ENCODE results near the gene OSBPL2. TPM values are rescaled to one million over a fixed set of nuclear protein-coding genes. Genes with fewer than 3 reads are reported as not detected.

Gene OSBPL2
- total RNA-seq, 2 donors from 2014 or later = 46.7 to 50.3 TPM

GRCh38 chr20:62195075-62195405, 43.3 kb upstream of the OSBPL2 start:
- Histone ChIP-seq H3K27me3 (ENCODE audit: control insufficient read depth, insufficient read depth, low read length, poor library complexity, severe bottlenecking) (no peaks in the 10 kb centered on the region), H3K9ac (ENCODE audit: extremely low read depth, low read length, poor library complexity, severe bottlenecking) (no peak overlapping the region), H3K27ac (ENCODE audit: low read depth, low read length) (no peak overlapping the region), H3K4me3 (ENCODE audit: low read length) (no peak overlapping the region), H3K9me3 (ENCODE audit: control insufficient read depth, low read length) (no peaks in the 10 kb centered on the region), H3K4me1 (ENCODE audit: control insufficient read depth, insufficient read depth, low read length) (no peaks in the 10 kb centered on the region), H3K36me3 (ENCODE audit: control insufficient read depth, insufficient read depth, low read length) (peaks cover 42% of the 10 kb centered on the region)
- no peak overlapping the region for H3K27ac Mint-ChIP-seq
- H3K36me3 Mint-ChIP-seq (ENCODE audit: low read depth) = peaks cover 30% of the 10 kb centered on the region
- TF ChIP-seq, protein P1, sequence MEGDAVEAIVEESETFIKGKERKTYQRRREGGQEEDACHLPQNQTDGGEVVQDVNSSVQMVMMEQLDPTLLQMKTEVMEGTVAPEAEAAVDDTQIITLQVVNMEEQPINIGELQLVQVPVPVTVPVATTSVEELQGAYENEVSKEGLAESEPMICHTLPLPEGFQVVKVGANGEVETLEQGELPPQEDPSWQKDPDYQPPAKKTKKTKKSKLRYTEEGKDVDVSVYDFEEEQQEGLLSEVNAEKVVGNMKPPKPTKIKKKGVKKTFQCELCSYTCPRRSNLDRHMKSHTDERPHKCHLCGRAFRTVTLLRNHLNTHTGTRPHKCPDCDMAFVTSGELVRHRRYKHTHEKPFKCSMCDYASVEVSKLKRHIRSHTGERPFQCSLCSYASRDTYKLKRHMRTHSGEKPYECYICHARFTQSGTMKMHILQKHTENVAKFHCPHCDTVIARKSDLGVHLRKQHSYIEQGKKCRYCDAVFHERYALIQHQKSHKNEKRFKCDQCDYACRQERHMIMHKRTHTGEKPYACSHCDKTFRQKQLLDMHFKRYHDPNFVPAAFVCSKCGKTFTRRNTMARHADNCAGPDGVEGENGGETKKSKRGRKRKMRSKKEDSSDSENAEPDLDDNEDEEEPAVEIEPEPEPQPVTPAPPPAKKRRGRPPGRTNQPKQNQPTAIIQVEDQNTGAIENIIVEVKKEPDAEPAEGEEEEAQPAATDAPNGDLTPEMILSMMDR (conservative IDR thresholded peaks at IDR 0.05) = no peak
- H3K27me3 Mint-ChIP-seq (ENCODE audit: insufficient read depth) = no peaks in the 10 kb centered on the region
- 82 to 90% methylated on average over 6 to 8 of the region's 8 CpGs for WGBS, 2 experiments (ENCODE audit: insufficient coverage in 1 of 2, insufficient read length in 1 of 2)
- H3K4me1 Mint-ChIP-seq = no peaks in the 10 kb centered on the region
- no peak overlapping the region for H3K4me3 Mint-ChIP-seq
- no peak for DNase-seq
- H3K9me3 Mint-ChIP-seq = no peaks in the 10 kb centered on the region

GRCh38 chr20:62195736-62196135, 42.6 kb upstream of the OSBPL2 start:
- 96 to 97% methylated on average over 8 to 10 of the region's 10 CpGs for WGBS, 2 experiments (ENCODE audit: insufficient coverage in 1 of 2, insufficient read length in 1 of 2)
- Histone ChIP-seq H3K27me3 (ENCODE audit: control insufficient read depth, insufficient read depth, low read length, poor library complexity, severe bottlenecking) (no peaks in the 10 kb centered on the region), H3K27ac (ENCODE audit: low read depth, low read length) (no peak overlapping the region), H3K4me3 (ENCODE audit: low read length) (no peak overlapping the region), H3K9ac (ENCODE audit: extremely low read depth, low read length, poor library complexity, severe bottlenecking) (no peak overlapping the region), H3K9me3 (ENCODE audit: control insufficient read depth, low read length) (no peaks in the 10 kb centered on the region), H3K4me1 (ENCODE audit: control insufficient read depth, insufficient read depth, low read length) (no peaks in the 10 kb centered on the region), H3K36me3 (ENCODE audit: control insufficient read depth, insufficient read depth, low read length) (peaks cover 46% of the 10 kb centered on the region)
- Mint-ChIP-seq H3K4me1 (no peaks in the 10 kb centered on the region), H3K27ac (no peak overlapping the region), H3K36me3 (ENCODE audit: low read depth) (peaks cover 35% of the 10 kb centered on the region), H3K9me3 (no peaks in the 10 kb centered on the region), H3K4me3 (no peak overlapping the region), H3K27me3 (ENCODE audit: insufficient read depth) (no peaks in the 10 kb centered on the region)
- TF ChIP-seq, protein P1 (conservative IDR thresholded peaks at IDR 0.05) = no peak
- no peak for DNase-seq

DNA sequence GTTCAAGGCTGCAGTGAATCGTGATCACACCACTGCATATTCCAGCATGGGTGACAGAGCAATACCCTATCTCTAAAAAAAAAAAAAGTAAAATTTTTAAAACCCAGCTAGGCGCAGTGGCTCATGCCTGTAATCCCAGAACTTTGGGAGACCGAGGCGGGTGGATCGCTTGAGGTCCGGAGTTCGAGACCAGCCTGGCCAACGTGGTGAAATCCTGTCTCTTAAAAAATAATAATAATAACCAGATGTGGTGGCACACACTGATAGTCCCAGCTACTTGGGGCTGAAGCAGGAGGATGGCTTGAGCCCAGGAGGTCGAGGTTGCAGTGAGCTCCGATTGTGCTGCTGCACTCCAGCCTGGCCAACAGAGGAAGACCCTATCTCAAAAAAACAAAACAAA, 42.0 kb upstream of the OSBPL2 start:
- Mint-ChIP-seq H3K9me3 (no peaks in the 10 kb centered on the region), H3K36me3 (ENCODE audit: low read depth) (peaks cover 40% of the 10 kb centered on the region), H3K4me3 (no peak overlapping the region), H3K4me1 (no peaks in the 10 kb centered on the region), H3K27me3 (ENCODE audit: insufficient read depth) (no peaks in the 10 kb centered on the region), H3K27ac (no peak overlapping the region)
- no peaks in the 10 kb centered on the region for H3K4me1 ChIP-seq (ENCODE audit: control insufficient read depth, insufficient read depth, low read length)
- H3K9me3 ChIP-seq (ENCODE audit: control insufficient read depth, low read length) = no peaks in the 10 kb centered on the region
- H3K27ac ChIP-seq (ENCODE audit: low read depth, low read length) = no peak overlapping the region
- WGBS, 2 experiments (ENCODE audit: insufficient coverage in 1 of 2, insufficient read length in 1 of 2) = 91 to 100% methylated on average over 6 to 10 of the region's 10 CpGs
- no peak for DNase-seq
- peaks cover 48% of the 10 kb centered on the region for H3K36me3 ChIP-seq (ENCODE audit: control insufficient read depth, insufficient read depth, low read length)
- H3K4me3 ChIP-seq (ENCODE audit: low read length) = no peak overlapping the region
- no peak overlapping the region for H3K9ac ChIP-seq (ENCODE audit: extremely low read depth, low read length, poor library complexity, severe bottlenecking)
- TF ChIP-seq, protein P1 (conservative IDR thresholded peaks at IDR 0.05) = no peak
- no peaks in the 10 kb centered on the region for H3K27me3 ChIP-seq (ENCODE audit: control insufficient read depth, insufficient read depth, low read length, poor library complexity, severe bottlenecking)
